ENCODE results near the gene INS. TPM values are rescaled to one million over a fixed set of nuclear protein-coding genes. Genes with fewer than 3 reads are reported as not detected.
A peak's percentile ranks its signal among the peaks of the same experiment; 100 is the strongest.

The INS gene
- total and polyA plus RNA-seq, 2 of the 13 experiments (the other 11 are each of a cell fraction or from before 2014, with no cell fraction given), result not detected

DNA sequence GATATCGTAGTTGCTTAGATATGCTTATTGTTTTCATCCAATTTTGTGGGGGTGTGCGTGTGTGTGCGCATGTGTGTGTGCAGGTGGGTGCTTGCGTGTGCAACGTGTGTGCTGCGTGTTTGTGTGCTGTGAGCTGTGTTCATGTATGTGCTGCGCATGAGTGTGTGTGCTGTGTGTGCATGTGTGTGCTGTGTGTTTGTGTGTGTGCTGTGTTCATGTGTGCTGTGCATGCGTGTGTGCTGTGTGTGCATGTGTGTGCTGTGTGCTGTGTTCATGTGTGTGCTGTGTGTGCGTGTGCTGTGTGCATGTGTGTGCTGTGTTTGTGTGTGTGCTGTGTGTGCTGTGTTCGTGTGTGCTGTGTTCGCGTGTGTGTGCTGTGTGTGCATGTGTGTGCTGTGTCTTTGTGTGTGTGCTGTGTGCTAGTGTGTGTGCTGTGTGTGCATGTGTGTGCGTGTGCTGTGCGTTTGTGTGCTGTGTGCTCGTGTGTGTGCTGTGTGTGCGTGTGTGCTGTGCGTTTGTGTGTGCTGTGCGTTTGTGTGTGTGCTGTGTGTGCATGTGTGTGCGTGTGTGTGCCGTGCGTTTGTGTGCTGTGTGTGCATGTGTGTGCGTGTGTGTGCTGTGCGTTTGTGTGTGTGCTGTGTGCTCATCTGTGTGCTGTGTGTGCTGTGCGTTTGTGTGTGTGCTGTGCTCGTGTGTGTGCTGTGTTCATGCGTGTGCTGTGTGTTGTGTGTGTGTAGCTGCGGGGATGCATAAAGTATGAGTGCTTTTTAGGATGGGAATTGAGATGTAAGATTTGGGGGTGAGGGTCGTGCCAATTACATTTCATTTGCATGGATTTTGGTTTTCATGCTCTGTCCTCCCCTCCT lies 29.4 kb downstream of the INS start (continued):
- TF ChIP-seq, protein P1, sequence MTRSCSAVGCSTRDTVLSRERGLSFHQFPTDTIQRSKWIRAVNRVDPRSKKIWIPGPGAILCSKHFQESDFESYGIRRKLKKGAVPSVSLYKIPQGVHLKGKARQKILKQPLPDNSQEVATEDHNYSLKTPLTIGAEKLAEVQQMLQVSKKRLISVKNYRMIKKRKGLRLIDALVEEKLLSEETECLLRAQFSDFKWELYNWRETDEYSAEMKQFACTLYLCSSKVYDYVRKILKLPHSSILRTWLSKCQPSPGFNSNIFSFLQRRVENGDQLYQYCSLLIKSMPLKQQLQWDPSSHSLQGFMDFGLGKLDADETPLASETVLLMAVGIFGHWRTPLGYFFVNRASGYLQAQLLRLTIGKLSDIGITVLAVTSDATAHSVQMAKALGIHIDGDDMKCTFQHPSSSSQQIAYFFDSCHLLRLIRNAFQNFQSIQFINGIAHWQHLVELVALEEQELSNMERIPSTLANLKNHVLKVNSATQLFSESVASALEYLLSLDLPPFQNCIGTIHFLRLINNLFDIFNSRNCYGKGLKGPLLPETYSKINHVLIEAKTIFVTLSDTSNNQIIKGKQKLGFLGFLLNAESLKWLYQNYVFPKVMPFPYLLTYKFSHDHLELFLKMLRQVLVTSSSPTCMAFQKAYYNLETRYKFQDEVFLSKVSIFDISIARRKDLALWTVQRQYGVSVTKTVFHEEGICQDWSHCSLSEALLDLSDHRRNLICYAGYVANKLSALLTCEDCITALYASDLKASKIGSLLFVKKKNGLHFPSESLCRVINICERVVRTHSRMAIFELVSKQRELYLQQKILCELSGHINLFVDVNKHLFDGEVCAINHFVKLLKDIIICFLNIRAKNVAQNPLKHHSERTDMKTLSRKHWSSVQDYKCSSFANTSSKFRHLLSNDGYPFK (CRISPR knock-in tag; IDR thresholded peaks at IDR 0.05; ENCODE audit: borderline replicate concordance), result no peak
- no peak for TF ChIP-seq ZBTB1 (CRISPR knock-in tag; IDR thresholded peaks at IDR 0.05; ENCODE audit: borderline replicate concordance)
- no peak for TF ChIP-seq JUN (CRISPR knock-in tag; IDR thresholded peaks at IDR 0.05)
- TF ChIP-seq, protein P2, sequence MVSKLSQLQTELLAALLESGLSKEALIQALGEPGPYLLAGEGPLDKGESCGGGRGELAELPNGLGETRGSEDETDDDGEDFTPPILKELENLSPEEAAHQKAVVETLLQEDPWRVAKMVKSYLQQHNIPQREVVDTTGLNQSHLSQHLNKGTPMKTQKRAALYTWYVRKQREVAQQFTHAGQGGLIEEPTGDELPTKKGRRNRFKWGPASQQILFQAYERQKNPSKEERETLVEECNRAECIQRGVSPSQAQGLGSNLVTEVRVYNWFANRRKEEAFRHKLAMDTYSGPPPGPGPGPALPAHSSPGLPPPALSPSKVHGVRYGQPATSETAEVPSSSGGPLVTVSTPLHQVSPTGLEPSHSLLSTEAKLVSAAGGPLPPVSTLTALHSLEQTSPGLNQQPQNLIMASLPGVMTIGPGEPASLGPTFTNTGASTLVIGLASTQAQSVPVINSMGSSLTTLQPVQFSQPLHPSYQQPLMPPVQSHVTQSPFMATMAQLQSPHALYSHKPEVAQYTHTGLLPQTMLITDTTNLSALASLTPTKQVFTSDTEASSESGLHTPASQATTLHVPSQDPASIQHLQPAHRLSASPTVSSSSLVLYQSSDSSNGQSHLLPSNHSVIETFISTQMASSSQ (IDR thresholded peaks at IDR 0.05; ENCODE audit: low read depth), result no peak
- TF ChIP-seq, protein P2 (CRISPR knock-in tag; IDR thresholded peaks at IDR 0.05; ENCODE audit: borderline replicate concordance), result no peak
- TF ChIP-seq NFRKB (IDR thresholded peaks at IDR 0.05), result no peak
- TF ChIP-seq, protein P3, sequence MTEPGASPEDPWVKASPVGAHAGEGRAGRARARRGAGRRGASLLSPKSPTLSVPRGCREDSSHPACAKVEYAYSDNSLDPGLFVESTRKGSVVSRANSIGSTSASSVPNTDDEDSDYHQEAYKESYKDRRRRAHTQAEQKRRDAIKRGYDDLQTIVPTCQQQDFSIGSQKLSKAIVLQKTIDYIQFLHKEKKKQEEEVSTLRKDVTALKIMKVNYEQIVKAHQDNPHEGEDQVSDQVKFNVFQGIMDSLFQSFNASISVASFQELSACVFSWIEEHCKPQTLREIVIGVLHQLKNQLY (CRISPR knock-in tag; IDR thresholded peaks at IDR 0.05), result no peak
- TF ChIP-seq ARNTL (CRISPR knock-in tag; IDR thresholded peaks at IDR 0.05), result no peak
- no peak for TF ChIP-seq ZNF354B (CRISPR knock-in tag; IDR thresholded peaks at IDR 0.05)
- no peak for TF ChIP-seq KDM1A (CRISPR knock-in tag; IDR thresholded peaks at IDR 0.05)
- TF ChIP-seq AFF4 (CRISPR knock-in tag; IDR thresholded peaks at IDR 0.05), result 0 out of 2 replicates have a peak, but pooled peaks have one; percentile 17
- no peak for TF ChIP-seq KLF9 (CRISPR knock-in tag; IDR thresholded peaks at IDR 0.05; ENCODE audit: low read depth)
- no peak for TF ChIP-seq LCORL (IDR thresholded peaks at IDR 0.05)
- TF ChIP-seq LCORL (CRISPR knock-in tag; IDR thresholded peaks at IDR 0.05), result peak; percentile 70; the same call in 1 of the 2 replicates
- no peak for TF ChIP-seq NFATC3 (CRISPR knock-in tag; IDR thresholded peaks at IDR 0.05)
- no peak for TF ChIP-seq ZNF777 (CRISPR knock-in tag; IDR thresholded peaks at IDR 0.05)
- no peak for TF ChIP-seq GRHL1 (CRISPR knock-in tag; conservative IDR thresholded peaks at IDR 0.05)

All from HepG2 (cell line).